Esophagus muscularis mucosa (tissue), 4 donors: ENCODE measurements around the gene ATP13A2. TPM values are rescaled to one million over a fixed set of nuclear protein-coding genes. Genes with fewer than 3 reads are reported as not detected.

Source experiments
- DNase-seq: peaks from one replicate; pipeline ENCODE4 v3.0.0-alpha.2; 2017; ENCODE audit errors: extremely low spot score
- H3K27ac ChIP-seq, 4 donors: fragments of 200-600 bp; sonication (generic); replicated peaks in 1 of 4; 1 replicate in 3 of 4; 2 replicates in 1 of 4; pipeline ENCODE4 v1.5.1; 2016 to 2019; ENCODE audit warnings: mild to moderate bottlenecking in 1 of 4
- H3K27me3 ChIP-seq, 4 donors: fragments of 200-600 bp; sonication (generic); one replicate each; pipeline versions ENCODE4 v1.5.1 to v1.6.0; 2016 to 2019
- H3K36me3 ChIP-seq, 4 donors: fragments of 200-600 bp; sonication (generic); one replicate each; pipeline ENCODE4 v1.5.1; 2016 to 2019
- H3K4me1 ChIP-seq, 4 donors: fragments of 200-600 bp; sonication (generic); one replicate each; pipeline ENCODE4 v1.5.1; 2016 to 2019
- H3K4me3 ChIP-seq, 4 donors: fragments of 200-600 bp; sonication (generic); 1 replicate in 2 of 4; 2 replicates in 2 of 4; pipeline ENCODE4 v1.5.1; 2016 to 2019; ENCODE audit warnings: mild to moderate bottlenecking in 4 of 4, moderate library complexity in 1 of 4
- H3K9me3 ChIP-seq, 4 donors: fragments of 200-600 bp; sonication (generic); 1 replicate in 3 of 4; 2 replicates in 1 of 4; pipeline ENCODE4 v1.5.1; 2016 to 2019
- CTCF ChIP-seq, 3 experiments: fragments of 200-600 bp in 2 of 3; fragments of 450-650 bp in 1 of 3; sonication (generic) in 2 of 3; IDR thresholded peaks; one replicate each; pipeline ENCODE4 v1.5.1; 2017 to 2019; ENCODE audit warnings: antibody characterized with exemption in 3 of 3, mild to moderate bottlenecking in 2 of 3, moderate library complexity in 1 of 3
- EP300 ChIP-seq: sonication (generic); formaldehyde crosslinking; IDR thresholded peaks from one replicate; pipeline ENCODE4 v1.6.1; 2017; ENCODE audit warnings: antibody characterized with exemption
- POLR2A ChIP-seq: fragments of 450-650 bp; IDR thresholded peaks from one replicate; pipeline ENCODE4 v1.6.1; 2017; ENCODE audit warnings: antibody characterized with exemption, moderate library complexity, mild to moderate bottlenecking, low read depth
- POLR2AphosphoS5 ChIP-seq, 2 donors: sonication (generic); formaldehyde crosslinking; IDR thresholded peaks; one replicate each; pipeline ENCODE4 v1.6.1; 2017; ENCODE audit warnings: antibody characterized with exemption in 2 of 2
- WGBS: methylation state at CpG from one replicate; pipeline ENCODE4 v1.1.5; 2018; 5-methylcytosine and 5-hydroxymethylcytosine counted together
- intact Hi-C: fragments of 100-400 bp; cut with DNase I; formaldehyde crosslinking; loops from one replicate; pipeline ENCODE4 v1.15.1; 2023
- total RNA-seq, 4 donors: library from RNA; depleted of rRNA; stranded (reverse); fragments of >200 nt; gene quantifications; one replicate each; pipeline versions ENCODE4 v1.1.0 to v1.2.1, GENCODE V29; 2016

The ATP13A2 gene
- total RNA-seq, 4 donors from 2014 or later: 16.1 to 30.8 (median 23.2) TPM

GRCh38 chr1:16998589-16998988 lies 13.1 kb downstream of the ATP13A2 start:
- no peaks in the 10 kb centered on the region for H3K9me3 ChIP-seq

GRCh38 chr1:16996845-16997244 lies 14.9 kb downstream of the ATP13A2 start:
- H3K36me3 ChIP-seq: peaks cover 34 to 94% (median 84%) of the 10 kb centered on the region in 4 donors
- intact Hi-C loops: no loop called here
- WGBS: 95% methylated on average over 9 of the region's 14 CpGs

More at GRCh38 chr1:16998589-16998988, 13.1 kb downstream of the ATP13A2 start:
- Histone ChIP-seq H3K36me3 (peaks cover 48 to 96% (median 87%) of the 10 kb centered on the region in 4 donors), H3K4me1 (no peaks in the 10 kb centered on the region), H3K4me3 (no peak overlapping the region), H3K27ac (no peak overlapping the region), H3K27me3 (no peaks in the 10 kb centered on the region)
- WGBS: 87% methylated on average over 10 of the region's 10 CpGs
- intact Hi-C loops: no loop called here
- no peak for DNase-seq
- TF ChIP-seq POLR2A (no peak), POLR2AphosphoS5 (IDR thresholded peaks at IDR 0.05) (no peak), CTCF (IDR thresholded peaks at IDR 0.05) (no peak), EP300 (no peak)

GRCh38 chr1:16993521-16994038 lies 18.1 kb downstream of the ATP13A2 start:
- H3K36me3 ChIP-seq: peaks cover 39 to 95% (median 83%) of the 10 kb centered on the region in 4 donors
- H3K4me3 ChIP-seq: no peak overlapping the region
- intact Hi-C loops: no loop called here
- no peaks in the 10 kb centered on the region for H3K9me3 ChIP-seq
- no peaks in the 10 kb centered on the region for H3K27me3 ChIP-seq
- 88% methylated on average over 5 of the region's 15 CpGs for WGBS
- no peak overlapping the region for H3K27ac ChIP-seq
- no peaks in the 10 kb centered on the region for H3K4me1 ChIP-seq
- TF ChIP-seq POLR2A: no peak
- no peak for TF ChIP-seq POLR2AphosphoS5 (IDR thresholded peaks at IDR 0.05)
- TF ChIP-seq EP300: no peak
- TF ChIP-seq CTCF (IDR thresholded peaks at IDR 0.05): no peak
- DNase-seq: no peak

More at GRCh38 chr1:16996845-16997244, 14.9 kb downstream of the ATP13A2 start:
- H3K4me1 ChIP-seq: no peaks in the 10 kb centered on the region
- no peak overlapping the region for H3K27ac ChIP-seq
- TF ChIP-seq POLR2AphosphoS5 (IDR thresholded peaks at IDR 0.05) (no peak), CTCF (IDR thresholded peaks at IDR 0.05) (no peak), POLR2A (no peak), EP300 (no peak)
- no peak overlapping the region for H3K4me3 ChIP-seq
- DNase-seq: no peak
- no peaks in the 10 kb centered on the region for H3K27me3 ChIP-seq
- H3K9me3 ChIP-seq: no peaks in the 10 kb centered on the region

GRCh38 chr1:16992675-16993074 lies 19.1 kb downstream of the ATP13A2 start:
- Histone ChIP-seq H3K27me3 (no peaks in the 10 kb centered on the region), H3K36me3 (peaks cover 34 to 95% (median 82%) of the 10 kb centered on the region in 4 donors), H3K27ac (no peak overlapping the region), H3K4me1 (no peaks in the 10 kb centered on the region), H3K4me3 (no peak overlapping the region), H3K9me3 (no peaks in the 10 kb centered on the region)
- 84% methylated on average over 9 of the region's 9 CpGs for WGBS
- intact Hi-C loops: no loop called here
- DNase-seq: no peak
- TF ChIP-seq POLR2A (no peak), EP300 (no peak), POLR2AphosphoS5 (IDR thresholded peaks at IDR 0.05) (no peak), CTCF (IDR thresholded peaks at IDR 0.05) (no peak)

- Histone ChIP-seq H3K4me1 (no peaks in the 10 kb centered on the region), H3K27me3 (no peaks in the 10 kb centered on the region), H3K36me3 (peaks cover 36 to 95% (median 83%) of the 10 kb centered on the region in 4 donors), H3K4me3 (no peak overlapping the region), H3K27ac (no peak overlapping the region), H3K9me3 (no peaks in the 10 kb centered on the region)
- intact Hi-C loops: no loop called here
- 100% methylated on average over 3 of the region's 12 CpGs for WGBS
- TF ChIP-seq EP300: no peak
- TF ChIP-seq CTCF (IDR thresholded peaks at IDR 0.05): no peak
- no peak for TF ChIP-seq POLR2AphosphoS5 (IDR thresholded peaks at IDR 0.05)
- TF ChIP-seq POLR2A: no peak
- no peak for DNase-seq
Observed at GRCh38 chr1:16992102-16992501, 19.6 kb downstream of the ATP13A2 start.
